OCI-LY1 (cell line): Measurements from ENCODE around the gene PDE4D.

Experiments
- CTCF ChIP-seq: fragments of 200-600 bp; sonication (generic), shearing (Covaris generic); IDR thresholded peaks from 2 replicates; pipeline ENCODE4 v1.5.1; 2017; ENCODE audit warnings: mild to moderate bottlenecking, antibody characterized with exemption, low read length, moderate library complexity, mixed read lengths
- EZH2 ChIP-seq: fragments of 200-600 bp; sonication (generic), shearing (Covaris generic); IDR thresholded peaks from 2 replicates; pipeline ENCODE4 v1.8.0; 2017; ENCODE audit warnings: borderline replicate concordance, mixed run types, mild to moderate bottlenecking, antibody characterized with exemption, low read length, moderate library complexity, mixed read lengths

- TF ChIP-seq EZH2 (no peak), CTCF (no peak)
These were observed 104.3 kb downstream of the PDE4D start for GRCh38 chr5:59789197-59789596.
